Lower leg skin (tissue), 4 donors: Measurements from ENCODE around the gene BCAT1. TPM values are rescaled to one million over a fixed set of nuclear protein-coding genes. Genes with fewer than 3 reads are reported as not detected.
"Not testable (repeated sequence)": the region's sequence is repeated elsewhere in the genome, so short reads cannot be mapped to it uniquely, and the experiment has no call there.

Source experiments
- DNase-seq, 2 donors: peaks; one replicate each; pipeline ENCODE4 v3.0.0-alpha.2; 2019; ENCODE audit warnings: low spot score in 2 of 2
- H3K4me3 ChIP-seq: fragments of 200-600 bp; sonication (generic); 2 replicates; pipeline ENCODE4 v1.5.1; 2017; ENCODE audit warnings: mild to moderate bottlenecking, low read depth; ENCODE audit not compliant: poor library complexity, severe bottlenecking
- POLR2A ChIP-seq, 2 donors: fragments of 450-650 bp; IDR thresholded peaks; one replicate each; pipeline ENCODE4 v1.6.1; 2016 to 2017; ENCODE audit warnings: antibody characterized with exemption in 2 of 2, mild to moderate bottlenecking in 1 of 2, moderate library complexity in 1 of 2
- WGBS, 2 donors: methylation state at CpG; one replicate each; pipeline ENCODE4 v1.1.5; 2018; 5-methylcytosine and 5-hydroxymethylcytosine counted together
- intact Hi-C: fragments of 100-400 bp; cut with DNase I; formaldehyde crosslinking; loops from one replicate; pipeline ENCODE4 v1.15.0; 2023; ENCODE audit warnings: low total_unique reads
- total RNA-seq, 4 donors: library from RNA; depleted of rRNA; stranded (reverse); fragments of >200 nt; gene quantifications; one replicate each; pipeline ENCODE4 v1.1.0, GENCODE V29; 2016
- TF ChIP-seq, protein P1 (sequence below), 3 donors: fragments of 450-650 bp; IDR thresholded peaks; one replicate each; pipeline ENCODE4 v1.5.1; 2016; ENCODE audit warnings: antibody characterized with exemption in 3 of 3, mild to moderate bottlenecking in 3 of 3, moderate library complexity in 2 of 3

The BCAT1 gene
- total RNA-seq, 4 donors from 2014 or later = 1.0 to 4.6 (median 2.8) TPM

DNA sequence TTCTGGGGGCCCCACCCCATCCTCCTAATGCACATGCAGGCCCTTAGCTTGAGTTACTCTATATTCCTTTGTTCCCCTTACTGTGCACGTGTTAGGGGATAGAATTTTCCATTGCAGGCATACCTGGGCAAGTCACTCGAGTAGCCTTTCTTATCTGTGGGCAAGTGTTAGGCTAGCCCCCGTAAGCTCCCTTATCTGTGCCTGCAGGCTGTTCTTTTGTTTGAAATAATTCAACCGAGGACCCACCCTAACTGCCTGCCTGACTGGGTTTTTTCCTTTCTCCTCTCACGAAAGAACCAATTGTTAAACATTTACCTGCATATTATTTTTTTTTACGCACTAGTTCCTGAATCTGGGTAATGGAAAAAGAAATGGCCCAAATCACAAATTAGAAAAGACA, 21.3 kb upstream of the BCAT1 start:
- DNase-seq = no peak
- H3K4me3 ChIP-seq = no peak overlapping the region
- intact Hi-C loops = no loop called here
- WGBS, 2 donors = 84 to 85% methylated on average over 6 of the region's 6 CpGs
- no peak for TF ChIP-seq POLR2A (IDR thresholded peaks at IDR 0.05)
- TF ChIP-seq, protein P1, sequence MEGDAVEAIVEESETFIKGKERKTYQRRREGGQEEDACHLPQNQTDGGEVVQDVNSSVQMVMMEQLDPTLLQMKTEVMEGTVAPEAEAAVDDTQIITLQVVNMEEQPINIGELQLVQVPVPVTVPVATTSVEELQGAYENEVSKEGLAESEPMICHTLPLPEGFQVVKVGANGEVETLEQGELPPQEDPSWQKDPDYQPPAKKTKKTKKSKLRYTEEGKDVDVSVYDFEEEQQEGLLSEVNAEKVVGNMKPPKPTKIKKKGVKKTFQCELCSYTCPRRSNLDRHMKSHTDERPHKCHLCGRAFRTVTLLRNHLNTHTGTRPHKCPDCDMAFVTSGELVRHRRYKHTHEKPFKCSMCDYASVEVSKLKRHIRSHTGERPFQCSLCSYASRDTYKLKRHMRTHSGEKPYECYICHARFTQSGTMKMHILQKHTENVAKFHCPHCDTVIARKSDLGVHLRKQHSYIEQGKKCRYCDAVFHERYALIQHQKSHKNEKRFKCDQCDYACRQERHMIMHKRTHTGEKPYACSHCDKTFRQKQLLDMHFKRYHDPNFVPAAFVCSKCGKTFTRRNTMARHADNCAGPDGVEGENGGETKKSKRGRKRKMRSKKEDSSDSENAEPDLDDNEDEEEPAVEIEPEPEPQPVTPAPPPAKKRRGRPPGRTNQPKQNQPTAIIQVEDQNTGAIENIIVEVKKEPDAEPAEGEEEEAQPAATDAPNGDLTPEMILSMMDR (IDR thresholded peaks at IDR 0.05) = no peak

DNA sequence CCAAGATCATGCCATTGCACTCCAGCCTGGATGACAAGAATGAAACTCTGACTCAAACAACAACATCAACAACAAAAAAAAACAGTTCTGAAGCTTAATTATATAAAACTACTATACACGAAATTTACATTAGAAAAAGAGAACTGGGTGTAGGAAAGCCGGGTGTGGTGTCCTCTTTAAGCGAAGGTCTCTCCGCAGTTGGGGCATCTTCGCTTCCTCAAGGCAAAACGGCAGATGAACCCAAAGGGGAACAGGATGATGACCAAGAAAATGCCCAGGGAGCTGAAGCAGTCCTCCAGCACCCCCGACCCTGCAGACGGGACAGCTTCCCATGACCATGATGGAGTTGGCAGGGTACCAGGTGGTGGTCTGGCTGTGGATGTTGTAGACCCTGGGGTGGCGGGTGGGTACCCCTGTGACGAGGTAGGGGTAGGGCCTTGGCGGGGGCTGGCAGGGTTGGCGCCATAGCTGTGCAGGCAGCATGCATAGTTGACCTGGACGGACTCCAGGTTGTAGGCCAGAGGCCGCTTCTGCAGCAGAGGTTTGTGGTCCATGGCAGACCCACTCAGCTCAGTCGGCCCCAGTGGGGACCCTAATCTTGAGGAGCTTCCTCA, 18.2 kb upstream of the BCAT1 start:
- TF ChIP-seq, protein P1 (IDR thresholded peaks at IDR 0.05) = no peak
- TF ChIP-seq POLR2A (IDR thresholded peaks at IDR 0.05) = no peak
- intact Hi-C loops = no loop called here

DNA sequence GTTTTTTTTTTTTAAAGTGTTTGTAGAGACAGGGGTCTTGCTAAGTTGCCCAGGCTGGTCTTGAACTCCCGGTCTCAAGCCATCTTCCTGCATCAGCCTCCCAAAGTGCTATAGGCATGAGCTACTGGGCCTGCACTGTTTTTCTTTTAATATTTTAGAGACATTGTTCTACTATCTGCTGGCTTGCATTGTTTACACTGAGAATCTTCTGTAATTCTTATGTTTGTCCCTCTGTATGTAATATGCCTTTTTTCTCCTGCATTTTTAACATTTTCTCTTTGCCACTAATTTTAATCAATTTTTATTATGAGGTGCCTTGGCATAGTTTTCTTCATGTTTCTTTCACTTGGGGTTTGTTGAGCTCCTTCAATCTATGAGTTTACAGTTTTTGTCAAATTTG, 15.4 kb upstream of the BCAT1 start:
- H3K4me3 ChIP-seq = no peak overlapping the region
- TF ChIP-seq, protein P1 (IDR thresholded peaks at IDR 0.05) = no peak
- TF ChIP-seq POLR2A (IDR thresholded peaks at IDR 0.05) = no peak
- DNase-seq = no peak
- 94 to 100% methylated on average over 1 of the region's 1 CpG for WGBS, 2 donors
- intact Hi-C loops = no loop called here

More for the DNA sequence above, 18.2 kb upstream of the BCAT1 start:
- H3K4me3 ChIP-seq = no peak overlapping the region
- no peak for DNase-seq
- WGBS, 2 donors = 83 to 90% methylated on average over 15 of the region's 15 CpGs

DNA sequence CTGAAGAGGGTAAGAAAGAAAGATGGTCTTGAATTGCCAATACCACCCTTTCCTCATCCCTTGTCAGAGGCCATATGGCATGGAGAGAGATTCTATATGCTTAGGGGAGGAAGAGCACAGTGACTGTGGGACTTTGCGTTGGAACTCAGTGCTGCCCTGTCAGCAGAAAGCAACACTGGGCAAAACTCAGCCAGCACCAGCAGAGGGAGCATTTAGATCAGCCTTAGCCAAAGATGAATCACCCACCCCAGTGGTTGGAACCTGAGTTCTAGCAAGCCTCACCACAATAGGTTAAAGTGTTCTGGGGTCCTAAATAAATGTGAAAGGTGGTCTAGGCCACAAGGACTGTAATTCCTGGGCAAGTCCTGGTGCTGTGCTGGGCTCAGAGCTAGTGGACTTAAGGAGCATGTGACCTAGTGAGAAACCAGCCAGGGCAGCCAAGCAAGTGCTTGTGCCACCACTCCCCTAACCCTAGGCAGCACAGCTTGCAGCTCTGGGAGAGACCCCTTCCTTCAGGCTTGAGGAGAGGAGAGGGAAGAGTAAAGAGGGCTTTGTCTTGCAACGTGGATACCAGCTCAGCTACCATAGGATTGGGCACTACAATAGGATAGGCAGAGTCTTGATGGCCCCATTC, 11.4 kb upstream of the BCAT1 start:
- TF ChIP-seq, protein P1 (IDR thresholded peaks at IDR 0.05) = no peak
- no peak for TF ChIP-seq POLR2A (IDR thresholded peaks at IDR 0.05)
- intact Hi-C loops = no loop called here
- H3K4me3 ChIP-seq = no peak overlapping the region
- WGBS, 2 donors = 7 to 9% methylated on average over 1 to 2 of the region's 2 CpGs
- DNase-seq = no peak

DNA sequence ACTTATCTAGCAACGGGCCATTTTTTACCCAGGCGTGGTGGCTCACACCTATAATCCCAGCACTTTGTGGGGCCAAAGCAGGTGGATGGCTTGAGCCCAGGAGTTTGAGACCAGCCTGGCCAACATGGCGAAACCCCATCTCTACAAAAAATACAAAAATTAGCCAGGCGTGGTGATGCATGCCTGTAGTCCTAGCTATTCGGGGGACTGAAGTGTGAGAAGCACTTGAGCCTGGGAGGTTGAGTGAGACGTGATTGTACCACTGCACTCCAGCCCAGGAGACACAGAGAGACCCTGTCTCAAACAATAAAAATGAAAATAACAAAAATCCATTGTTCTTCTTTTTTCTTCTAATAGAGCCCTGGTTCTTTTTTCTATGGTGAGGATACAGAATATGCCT, 7.5 kb upstream of the BCAT1 start:
- 81 to 95% methylated on average over 6 of the region's 6 CpGs for WGBS, 2 donors
- DNase-seq, H3K4me3 ChIP-seq, intact Hi-C loops: not testable (repeated sequence)

DNA sequence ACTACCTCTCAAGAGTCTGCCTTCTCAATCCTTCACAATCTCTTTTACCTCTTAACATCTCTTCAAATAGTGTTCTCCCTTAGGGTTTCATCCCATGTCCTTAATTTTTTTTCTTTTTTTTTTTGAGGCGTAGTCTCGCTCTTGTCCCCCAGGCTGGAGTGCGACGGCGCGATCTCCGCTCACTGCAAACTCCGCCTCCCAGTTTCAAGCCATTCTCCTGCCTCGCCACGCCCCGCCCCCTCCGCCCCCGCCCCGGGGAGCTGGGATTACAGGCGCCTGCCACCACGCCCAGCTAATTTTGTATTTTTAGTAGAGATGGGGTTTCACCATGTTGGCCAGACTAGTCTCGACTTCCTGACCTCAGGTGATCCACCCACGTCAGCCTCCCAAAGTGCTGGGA, 7.0 kb upstream of the BCAT1 start:
- H3K4me3 ChIP-seq = no peak overlapping the region
- 84 to 98% methylated on average over 18 of the region's 18 CpGs for WGBS, 2 donors
- DNase-seq = no peak
- intact Hi-C loops = no loop called here
- TF ChIP-seq POLR2A (IDR thresholded peaks at IDR 0.05) = no peak
- TF ChIP-seq, protein P1 (IDR thresholded peaks at IDR 0.05) = no peak
